Heart left ventricle (tissue), 13 donors: Measurements from ENCODE around the gene SLC44A5.

Experiments
- CTCF ChIP-seq, 12 donors: fragments of 200-600 bp; sonication (generic) in 4 of 12; IDR thresholded peaks; one replicate each; pipeline versions ENCODE4 v1.5.0 to v1.8.0; 2018 to 2022; ENCODE audit warnings: antibody characterized with exemption in 12 of 12, mild to moderate bottlenecking in 5 of 12
- POLR2A ChIP-seq, 2 donors: fragments of 450-650 bp; IDR thresholded peaks; one replicate each; pipeline ENCODE4 v1.6.1; 2017; ENCODE audit warnings: antibody characterized with exemption in 2 of 2, mild to moderate bottlenecking in 2 of 2, moderate library complexity in 2 of 2
- donor health status: ischemic (EF 13 %, LVEDD 7.1; RV severe dilation, severe dysfunction).
- donor health status: DM: no; HTN: yes; CAD: no.
- donor health status: DM: no; HTN: no; CAD: no.
- donor health status: ischemic (EF 25% LVEDD 6.9; RV normal size, moderate dysfunction).
- donor health status: ischemic (EF 25% LVEDD 5.7; RV mildly dilated, moderate dysfunction).
- donor health status: ischemic (EF 35%, LVEDD 5.7; RV mildly dilated, moderate dysfunction).
- donor health status: nonischemic (EF 11% LVEDD 7.7; RV severe dilation, severe dysfunction).
- donor health status: DM: yes; HTN: yes; CAD: no.
- donor health status: PGD.
- donor health status: ischemic (EF 29% LVEDD 5.4; RV normal size, mild dysfunction).
- donor health status: nonischemic (EF 23%, LVEDD 6.1; RV moderate dilation, normal function).

DNA sequence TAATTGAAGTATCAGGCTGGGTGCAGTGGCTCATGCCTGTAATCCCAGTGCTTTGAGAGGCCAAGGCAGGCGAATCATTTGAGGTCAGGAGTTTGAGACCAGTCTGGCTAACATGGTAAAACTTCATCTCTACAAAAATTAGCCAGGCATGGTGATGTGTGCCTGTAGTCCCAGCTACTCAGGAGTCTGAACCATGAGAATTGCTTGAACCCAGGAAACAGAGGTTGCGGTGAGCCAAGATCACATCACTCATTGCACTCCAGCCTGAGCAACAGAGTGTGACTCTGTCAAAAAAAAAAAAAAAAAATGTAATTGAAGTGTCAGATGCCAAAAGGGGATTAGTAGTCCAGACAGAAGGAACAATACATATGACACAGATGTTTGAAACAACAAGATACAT, 56.7 kb downstream of the SLC44A5 start:
- TF ChIP-seq CTCF (IDR thresholded peaks at IDR 0.05) (no peak), POLR2A (IDR thresholded peaks at IDR 0.05) (no peak)
